GM12878 (cell line): ENCODE results near the gene ZBTB7B. TPM values are rescaled to one million over a fixed set of nuclear protein-coding genes. Genes with fewer than 3 reads are reported as not detected.

Experiments
- ATAC-seq: fragments of 200-7000 bp; cut with Tn5 transposase; 3 replicates; pipeline ENCODE4 v1.9.1; 2020; ENCODE audit warnings: mild to moderate bottlenecking, moderate library complexity
- BruUV-seq: library from RNA; stranded (reverse); fragments of 400-500 nt; replicated peaks from 2 replicates; lab custom pipeline; 2021; lab: Mats Ljungman, UMichigan
- CTCF ChIA-PET: fragments of 300-600 bp; sonication (Branson Sonifier 250); formaldehyde crosslinking; extraction: SDS; loops from one replicate; lab custom pipeline; 2021; ENCODE audit warnings: inconsistent platforms; lab: Yijun Ruan, JAX
- POLR2A ChIA-PET: fragments of 350-600 bp; formaldehyde crosslinking; extraction: SDS; loops from one replicate; lab custom pipeline; 2021; ENCODE audit warnings: inconsistent platforms; lab: Charles Lee
- RAD21 ChIA-PET: fragments of 300-600 bp; sonication (Branson Sonifier 250); formaldehyde crosslinking; loops from one replicate; lab custom pipeline; 2023; ENCODE audit warnings: antibody characterized with exemption; ENCODE audit not compliant: unreplicated experiment; lab: Charles Lee
- SMC1A ChIA-PET: fragments of 300-600 bp; sonication (Branson Sonifier 250); formaldehyde crosslinking; loops from one replicate; lab custom pipeline; 2023; ENCODE audit not compliant: unreplicated experiment, uncharacterized antibody; lab: Charles Lee
- DNase-seq: peaks from one replicate; pipeline ENCODE4 v3.0.0-alpha.2; 2011; ENCODE audit warnings: low read depth, low spot score
- FAIRE-seq: peaks from 3 replicates; lab custom pipeline; 2011; peaks lifted over from hg19 to GRCh38; lab: Jason Lieb, UNC
- H2AFZ ChIP-seq: 2 replicates; pipeline ENCODE4 v1.6.0; 2011; ENCODE audit warnings: low read depth, low read length, control low read depth; ENCODE audit not compliant: control insufficient read depth
- H3K27ac ChIP-seq: 2 replicates; pipeline ENCODE4 v1.5.1; 2011; ENCODE audit warnings: control low read depth; ENCODE audit not compliant: control insufficient read depth, insufficient read depth
- H3K27me3 ChIP-seq, 2 experiments: replicated peaks in 1 of 2; 2 replicates each; pipeline versions ENCODE4 v1.6.0 to v1.6.1; 2011; ENCODE audit warnings: low read length in 1 of 2; ENCODE audit not compliant: control insufficient read depth in 2 of 2, insufficient read depth in 2 of 2
- H3K36me3 ChIP-seq, 2 experiments: 2 replicates each; pipeline ENCODE4 v1.5.1; 2011; ENCODE audit warnings: low read length in 1 of 2; ENCODE audit not compliant: control insufficient read depth in 2 of 2, insufficient read depth in 2 of 2
- H3K4me1 ChIP-seq: 2 replicates; pipeline ENCODE4 v1.6.1; 2011; ENCODE audit warnings: mild to moderate bottlenecking, low read length, moderate library complexity, mixed read lengths; ENCODE audit not compliant: control insufficient read depth, insufficient read depth
- H3K4me2 ChIP-seq: 2 replicates; pipeline ENCODE4 v1.6.0; 2011; ENCODE audit warnings: control low read depth; ENCODE audit not compliant: control insufficient read depth, insufficient read depth
- H3K4me3 ChIP-seq: fragments of 200-600 bp; sonication (generic); 2 replicates; pipeline ENCODE4 v1.5.1; 2016
- H3K79me2 ChIP-seq: 2 replicates; pipeline ENCODE4 v1.6.0; 2011; ENCODE audit warnings: low read length; ENCODE audit not compliant: control insufficient read depth, insufficient read depth
- H3K9ac ChIP-seq: 2 replicates; pipeline ENCODE4 v1.8.0; 2011; ENCODE audit warnings: low read length, control low read depth, mixed read lengths; ENCODE audit not compliant: control insufficient read depth, insufficient read depth
- H3K9me3 ChIP-seq: replicated peaks from 3 replicates; pipeline ENCODE4 v1.5.1; 2011; ENCODE audit warnings: mild to moderate bottlenecking, low read length; ENCODE audit not compliant: control insufficient read depth, insufficient read depth
- H4K20me1 ChIP-seq: 2 replicates; pipeline ENCODE4 v1.6.0; 2011; ENCODE audit not compliant: control insufficient read depth, insufficient read depth
- EED ChIP-seq: sonication (generic); IDR thresholded peaks from 2 replicates; pipeline ENCODE4 v1.6.1; 2016; ENCODE audit warnings: antibody characterized with exemption, low read depth
- KLF5 ChIP-seq: fragments of 450-650 bp; IDR thresholded peaks from 2 replicates; pipeline ENCODE4 v1.6.1; 2014; ENCODE audit warnings: mild to moderate bottlenecking; ENCODE audit not compliant: partially characterized antibody
- NRF1 ChIP-seq: conservative IDR thresholded peaks from 2 replicates; pipeline ENCODE4 v1.6.1; 2011; ENCODE audit warnings: mild to moderate bottlenecking, low read depth, low read length, improper control_type of control experiment
- PAX5 ChIP-seq: IDR thresholded peaks from 2 replicates; pipeline ENCODE4 v1.6.1; 2011; ENCODE audit warnings: low read depth, low read length, borderline replicate concordance
- RFX5 ChIP-seq: IDR thresholded peaks from 2 replicates; pipeline ENCODE4 v1.6.1; 2011; ENCODE audit warnings: low read depth, low read length, improper control_type of control experiment
- SREBF1 ChIP-seq: IDR thresholded peaks from 2 replicates; pipeline ENCODE4 v1.6.1; 2012; ENCODE audit warnings: mild to moderate bottlenecking, low read length
- ZNF24 ChIP-seq: fragments of 450-650 bp; IDR thresholded peaks from 2 replicates; pipeline ENCODE4 v1.6.1; 2017; ENCODE audit warnings: antibody characterized with exemption, mild to moderate bottlenecking
- WGBS: methylation state at CpG from one replicate; pipeline ENCODE4 v1.1.6; 2016; ENCODE audit warnings: low lambda C conversion rate; ENCODE audit not compliant: insufficient replicate concordance, insufficient coverage; ENCODE audit errors: missing lambda C conversion rate; 5-methylcytosine and 5-hydroxymethylcytosine counted together
- in situ Hi-C: fragments of 300-500 bp; cut with MboI; formaldehyde crosslinking; loops from 9 replicates; pipeline ENCODE4 v1.14.3; 2018; ENCODE audit warnings: mixed read lengths
- intact Hi-C: fragments of 100-400 bp; cut with micrococcal nuclease; formaldehyde crosslinking; loops from one replicate; pipeline ENCODE4 v1.14.2; 2022; ENCODE audit not compliant: unreplicated experiment
- polyA plus RNA-seq, 11 experiments: library from polyadenylated mRNA; depleted of rRNA in 4 of 11; unstranded in 6 of 11; stranded (reverse) in 5 of 11; fragments of >200 nt; fragmentation: Nextera tagmentation in 4 of 11; fragmentation: Illumina TruSeq in 1 of 11; extraction: Ambion mirVana in 4 of 11; extraction: Trizol in 1 of 11; gene quantifications; 1 replicate in 1 of 11; 2 replicates in 10 of 11; pipeline versions ENCODE4 v1.2.1 to v1.2.3, GENCODE V29; 2011 to 2016; ENCODE audit warnings: inconsistent platforms in 2 of 11, missing spikeins in 2 of 11, low read depth in 1 of 11
- total RNA-seq, 4 experiments: library from RNA; depleted of rRNA in 3 of 4; stranded (reverse); fragments of >200 nt in 3 of 4; fragmentation: Illumina TruSeq in 1 of 4; extraction: Trizol in 1 of 4; gene quantifications; 2 replicates each; pipeline versions ENCODE4 v1.2.1 to v1.2.3, GENCODE V29; 2013 to 2021
- TF ChIP-seq, protein P1 (sequence below): fragments of 450-650 bp; formaldehyde crosslinking; IDR thresholded peaks from 2 replicates; pipeline ENCODE4 v1.5.0; 2022; ENCODE audit warnings: mild to moderate bottlenecking, missing genetic modification characterization
- TF ChIP-seq, protein P2 (sequence below): IDR thresholded peaks from 2 replicates; pipeline ENCODE4 v1.6.1; 2011; ENCODE audit warnings: borderline replicate concordance, low read depth, mild to moderate bottlenecking, moderate library complexity, mixed read lengths, low read length; ENCODE audit not compliant: insufficient read depth; ENCODE audit errors: extremely low read length
- TF ChIP-seq, protein P3 (sequence below): IDR thresholded peaks from 2 replicates; pipeline ENCODE4 v1.6.1; 2011; ENCODE audit warnings: low read depth, mild to moderate bottlenecking, low read length, moderate library complexity, borderline replicate concordance; ENCODE audit errors: extremely low read depth

The ZBTB7B gene
- total and polyA plus RNA-seq, 10 of the 15 experiments (the other 5 are each of a cell fraction or from before 2014, with no cell fraction given): 0.11 to 44.9 (median 11.3) TPM

DNA sequence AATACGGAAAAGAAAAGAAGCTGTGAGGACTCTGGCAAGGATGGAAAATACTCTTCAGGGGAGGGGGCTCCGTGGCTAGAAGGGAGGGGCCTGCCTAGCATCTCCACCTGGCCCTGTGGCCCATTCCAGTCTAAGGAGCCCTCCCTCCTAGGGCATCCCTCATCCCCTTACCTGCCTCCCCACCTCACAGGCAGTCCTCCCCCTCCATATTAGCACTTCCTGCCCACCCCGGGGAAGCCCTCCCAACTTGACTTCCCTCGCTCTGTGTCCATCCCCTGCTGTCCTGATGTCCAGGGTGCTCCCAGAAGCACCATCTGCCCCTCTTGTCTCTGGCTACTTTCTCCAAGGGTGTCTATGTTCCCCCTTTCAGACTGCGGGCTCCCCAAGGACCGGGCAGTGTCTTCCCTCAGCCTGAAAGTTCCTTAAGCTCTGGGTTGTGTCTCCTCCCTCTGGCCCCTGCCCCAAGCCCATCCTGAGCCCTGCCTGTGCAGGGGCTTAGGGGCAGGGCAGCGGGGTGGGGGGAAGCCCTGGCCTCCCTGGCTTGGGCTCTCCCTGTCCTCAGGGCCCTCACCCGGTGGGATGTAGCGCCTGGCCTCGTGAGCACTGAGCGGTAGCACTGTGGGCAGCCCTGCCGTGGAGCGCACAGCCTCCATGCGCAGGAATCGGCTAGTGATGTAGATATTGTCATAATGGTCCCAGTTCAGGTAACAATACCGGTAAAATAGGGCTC is 27.1 kb downstream of the ZBTB7B start:
- CTCF ChIA-PET: no interaction called here

More for the DNA sequence above, 27.1 kb downstream of the ZBTB7B start:
- no peaks in the 10 kb centered on the region; a peak in 2 of 4 replicates for H3K27me3 ChIP-seq
- SMC1A ChIA-PET: no interaction called here
- FAIRE-seq (no peak), ATAC-seq (no peak), DNase-seq (no peak)
- H3K4me2 ChIP-seq: no peak overlapping the region
- H3K36me3 ChIP-seq: no peaks in the 10 kb centered on the region
- H3K9me3 ChIP-seq: no peaks in the 10 kb centered on the region
- H3K9ac ChIP-seq: no peak overlapping the region
- RAD21 ChIA-PET: no interaction called here
- no peak overlapping the region for H3K27ac ChIP-seq
- in situ Hi-C loops: no loop called here
- 66% methylated on average over 15 of the region's 16 CpGs for WGBS
- H3K4me1 ChIP-seq: no peaks in the 10 kb centered on the region
- TF ChIP-seq ZNF24: no peak
- TF ChIP-seq SREBF1: no peak
- TF ChIP-seq EED: no peak
- no peak for TF ChIP-seq RFX5
- TF ChIP-seq, protein P1, sequence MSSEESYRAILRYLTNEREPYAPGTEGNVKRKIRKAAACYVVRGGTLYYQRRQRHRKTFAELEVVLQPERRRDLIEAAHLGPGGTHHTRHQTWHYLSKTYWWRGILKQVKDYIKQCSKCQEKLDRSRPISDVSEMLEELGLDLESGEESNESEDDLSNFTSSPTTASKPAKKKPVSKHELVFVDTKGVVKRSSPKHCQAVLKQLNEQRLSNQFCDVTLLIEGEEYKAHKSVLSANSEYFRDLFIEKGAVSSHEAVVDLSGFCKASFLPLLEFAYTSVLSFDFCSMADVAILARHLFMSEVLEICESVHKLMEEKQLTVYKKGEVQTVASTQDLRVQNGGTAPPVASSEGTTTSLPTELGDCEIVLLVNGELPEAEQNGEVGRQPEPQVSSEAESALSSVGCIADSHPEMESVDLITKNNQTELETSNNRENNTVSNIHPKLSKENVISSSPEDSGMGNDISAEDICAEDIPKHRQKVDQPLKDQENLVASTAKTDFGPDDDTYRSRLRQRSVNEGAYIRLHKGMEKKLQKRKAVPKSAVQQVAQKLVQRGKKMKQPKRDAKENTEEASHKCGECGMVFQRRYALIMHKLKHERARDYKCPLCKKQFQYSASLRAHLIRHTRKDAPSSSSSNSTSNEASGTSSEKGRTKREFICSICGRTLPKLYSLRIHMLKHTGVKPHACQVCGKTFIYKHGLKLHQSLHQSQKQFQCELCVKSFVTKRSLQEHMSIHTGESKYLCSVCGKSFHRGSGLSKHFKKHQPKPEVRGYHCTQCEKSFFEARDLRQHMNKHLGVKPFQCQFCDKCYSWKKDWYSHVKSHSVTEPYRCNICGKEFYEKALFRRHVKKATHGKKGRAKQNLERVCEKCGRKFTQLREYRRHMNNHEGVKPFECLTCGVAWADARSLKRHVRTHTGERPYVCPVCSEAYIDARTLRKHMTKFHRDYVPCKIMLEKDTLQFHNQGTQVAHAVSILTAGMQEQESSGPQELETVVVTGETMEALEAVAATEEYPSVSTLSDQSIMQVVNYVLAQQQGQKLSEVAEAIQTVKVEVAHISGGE (CRISPR knock-in tag): no peak
- TF ChIP-seq, protein P2, sequence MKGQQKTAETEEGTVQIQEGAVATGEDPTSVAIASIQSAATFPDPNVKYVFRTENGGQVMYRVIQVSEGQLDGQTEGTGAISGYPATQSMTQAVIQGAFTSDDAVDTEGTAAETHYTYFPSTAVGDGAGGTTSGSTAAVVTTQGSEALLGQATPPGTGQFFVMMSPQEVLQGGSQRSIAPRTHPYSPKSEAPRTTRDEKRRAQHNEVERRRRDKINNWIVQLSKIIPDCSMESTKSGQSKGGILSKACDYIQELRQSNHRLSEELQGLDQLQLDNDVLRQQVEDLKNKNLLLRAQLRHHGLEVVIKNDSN: no peak
- TF ChIP-seq NRF1: no peak
- TF ChIP-seq KLF5: no peak
- no peak for TF ChIP-seq PAX5
- TF ChIP-seq, protein P3, sequence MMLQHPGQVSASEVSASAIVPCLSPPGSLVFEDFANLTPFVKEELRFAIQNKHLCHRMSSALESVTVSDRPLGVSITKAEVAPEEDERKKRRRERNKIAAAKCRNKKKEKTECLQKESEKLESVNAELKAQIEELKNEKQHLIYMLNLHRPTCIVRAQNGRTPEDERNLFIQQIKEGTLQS: no peak
- intact Hi-C loops: no loop called here
- H3K4me3 ChIP-seq: no peak overlapping the region
- POLR2A ChIA-PET: no interaction called here
- no peaks in the 10 kb centered on the region for H3K79me2 ChIP-seq
- no peaks in the 10 kb centered on the region for H4K20me1 ChIP-seq
- no TSS peak for BruUV-seq
- H2AFZ ChIP-seq: no peak overlapping the region
